HG03521 (cell line): ENCODE measurements around the gene CLSTN2.

ENCODE experiments used
- ATAC-seq: cut with Tn5 transposase; IDR thresholded peaks from one replicate; pipeline ENCODE4 v1.9.1; 2021; ENCODE audit warnings: mild to moderate bottlenecking, moderate library complexity; ENCODE audit not compliant: unreplicated experiment

The CLSTN2 gene

GRCh38 chr3:140178482-140178881 is 243.5 kb downstream of the CLSTN2 start:
- ATAC-seq: no peak

GRCh38 chr3:140180603-140181002 is 245.6 kb downstream of the CLSTN2 start:
- ATAC-seq: no peak

- ATAC-seq: no peak
Observed at GRCh38 chr3:140185375-140185774, 250.4 kb downstream of the CLSTN2 start.

GRCh38 chr3:140186421-140186920 is 251.5 kb downstream of the CLSTN2 start:
- no peak for ATAC-seq

- ATAC-seq: no peak
Observed at GRCh38 chr3:140187028-140187427, 252.0 kb downstream of the CLSTN2 start.

GRCh38 chr3:140187656-140188221 is 252.8 kb downstream of the CLSTN2 start:
- no peak for ATAC-seq

- no peak for ATAC-seq
Observed at GRCh38 chr3:140188285-140188684, 253.3 kb downstream of the CLSTN2 start.

- no peak for ATAC-seq
Observed at GRCh38 chr3:140189267-140189666, 254.3 kb downstream of the CLSTN2 start.

GRCh38 chr3:140189976-140190375 is 255.0 kb downstream of the CLSTN2 start:
- no peak for ATAC-seq

GRCh38 chr3:140196970-140197369 is 262.0 kb downstream of the CLSTN2 start:
- no peak for ATAC-seq

- no peak for ATAC-seq
Observed at GRCh38 chr3:140198242-140198641, 263.3 kb downstream of the CLSTN2 start.

- no peak for ATAC-seq
Observed at GRCh38 chr3:140199008-140199407, 264.0 kb downstream of the CLSTN2 start.

GRCh38 chr3:140199743-140200142 is 264.8 kb downstream of the CLSTN2 start:
- ATAC-seq: no peak

GRCh38 chr3:140203510-140203909 is 268.5 kb downstream of the CLSTN2 start:
- no peak for ATAC-seq

GRCh38 chr3:140204271-140204984 is 269.4 kb downstream of the CLSTN2 start:
- no peak for ATAC-seq

- ATAC-seq: no peak
Observed at GRCh38 chr3:140205598-140205997, 270.6 kb downstream of the CLSTN2 start.

GRCh38 chr3:140206196-140207040 is 271.4 kb downstream of the CLSTN2 start:
- ATAC-seq: no peak

- no peak for ATAC-seq
Observed at GRCh38 chr3:140207541-140207940, 272.6 kb downstream of the CLSTN2 start.

- peak; percentile 64 for ATAC-seq
Observed at GRCh38 chr3:140216249-140216648, 281.3 kb downstream of the CLSTN2 start.

- ATAC-seq: no peak
Observed at GRCh38 chr3:140219291-140219690, 284.3 kb downstream of the CLSTN2 start.

- ATAC-seq: no peak
Observed at GRCh38 chr3:140219923-140220452, 285.0 kb downstream of the CLSTN2 start.
